GM18861 (cell line): ENCODE measurements around the gene RAI14.
"Not testable (repeated sequence)": the region's sequence is repeated elsewhere in the genome, so short reads cannot be mapped to it uniquely, and the experiment has no call there.

Source experiments
- ATAC-seq: cut with Tn5 transposase; IDR thresholded peaks from one replicate; pipeline ENCODE4 v1.9.1; 2021; ENCODE audit not compliant: unreplicated experiment

The RAI14 gene

GRCh38 chr5:34697308-34698108, 41.4 kb downstream of the RAI14 start:
- ATAC-seq: no peak

- ATAC-seq: no peak
These were observed 41.9 kb downstream of the RAI14 start for GRCh38 chr5:34698109-34698419.

GRCh38 chr5:34698754-34699153, 42.6 kb downstream of the RAI14 start:
- ATAC-seq: no peak

- ATAC-seq: no peak
These were observed 43.3 kb downstream of the RAI14 start for GRCh38 chr5:34699155-34700077.

- ATAC-seq: no peak
These were observed 43.9 kb downstream of the RAI14 start for GRCh38 chr5:34700078-34700452.

- not testable (repeated sequence) for ATAC-seq
These were observed 45.3 kb downstream of the RAI14 start for GRCh38 chr5:34701442-34701841.

- no peak for ATAC-seq
These were observed 47.9 kb downstream of the RAI14 start for GRCh38 chr5:34703767-34704713.

GRCh38 chr5:34706084-34706483, 50.0 kb downstream of the RAI14 start:
- no peak for ATAC-seq

GRCh38 chr5:34707451-34708107, 51.5 kb downstream of the RAI14 start:
- ATAC-seq: no peak

- no peak for ATAC-seq
These were observed 52.6 kb downstream of the RAI14 start for GRCh38 chr5:34708777-34709176.

GRCh38 chr5:34709861-34710673, 53.9 kb downstream of the RAI14 start:
- ATAC-seq: no peak

- no peak for ATAC-seq
These were observed 56.4 kb downstream of the RAI14 start for GRCh38 chr5:34712565-34712964.

GRCh38 chr5:34715711-34716110, 59.6 kb downstream of the RAI14 start:
- no peak for ATAC-seq

GRCh38 chr5:34716986-34717385, 60.9 kb downstream of the RAI14 start:
- ATAC-seq: no peak

GRCh38 chr5:34717426-34718327, 61.5 kb downstream of the RAI14 start:
- ATAC-seq: no peak

- ATAC-seq: no peak
These were observed 62.4 kb downstream of the RAI14 start for GRCh38 chr5:34718516-34718915.

GRCh38 chr5:34719029-34719428, 62.9 kb downstream of the RAI14 start:
- ATAC-seq: no peak

- no peak for ATAC-seq
These were observed 65.2 kb downstream of the RAI14 start for GRCh38 chr5:34721327-34721726.

- ATAC-seq: no peak
These were observed 66.1 kb downstream of the RAI14 start for GRCh38 chr5:34722183-34722582.
